AG09319 (cell line): ENCODE results near the gene GIGYF2.

Source experiments
- DNase-seq: peaks from one replicate; pipeline ENCODE4 v3.0.0-alpha.2; 2010; ENCODE audit warnings: low read depth; ENCODE audit errors: extremely low read depth
- CTCF ChIP-seq: IDR thresholded peaks from 2 replicates; pipeline ENCODE4 v1.5.1; 2011; ENCODE audit warnings: low read depth, mild to moderate bottlenecking, inconsistent platforms, low read length, moderate library complexity

GIGYF2 gene

GRCh38 chr2:232810444-232810843 lies 113.3 kb downstream of the GIGYF2 start:
- no peak for DNase-seq
- no peak for TF ChIP-seq CTCF

- no peak for TF ChIP-seq CTCF
- no peak for DNase-seq
Measured at GRCh38 chr2:232815569-232815968, 118.4 kb downstream of the GIGYF2 start.

GRCh38 chr2:232816657-232817056 lies 119.5 kb downstream of the GIGYF2 start:
- TF ChIP-seq CTCF, result no peak
- DNase-seq, result no peak

- DNase-seq, result no peak
- TF ChIP-seq CTCF, result no peak
Measured at GRCh38 chr2:232817756-232818155, 120.6 kb downstream of the GIGYF2 start.

- no peak for DNase-seq
- TF ChIP-seq CTCF, result no peak
Measured at GRCh38 chr2:232829988-232830387, 132.9 kb downstream of the GIGYF2 start.

- no peak for DNase-seq
- TF ChIP-seq CTCF, result no peak
Measured at GRCh38 chr2:232831496-232831895, 134.4 kb downstream of the GIGYF2 start.

- DNase-seq, result no peak
- no peak for TF ChIP-seq CTCF
Measured at GRCh38 chr2:232833830-232834229, 136.7 kb downstream of the GIGYF2 start.
